HepG2 (cell line): ENCODE measurements around the gene PRM2.

Experiments
- CTCF ChIP-seq: sonication (generic); formaldehyde crosslinking; IDR thresholded peaks from 2 replicates; pipeline ENCODE4 v1.5.0; 2020; ENCODE audit warnings: mild to moderate bottlenecking, missing genetic modification reagents, moderate library complexity
- MYNN ChIP-seq: sonication (generic); formaldehyde crosslinking; IDR thresholded peaks from 2 replicates; pipeline ENCODE4 v1.4.0; 2020; ENCODE audit warnings: mild to moderate bottlenecking, low read depth, missing genetic modification reagents
- NFYB ChIP-seq: sonication (generic); formaldehyde crosslinking; IDR thresholded peaks from 2 replicates; pipeline ENCODE4 v1.4.0; 2020; ENCODE audit warnings: missing genetic modification reagents
- SIN3A ChIP-seq: IDR thresholded peaks from 2 replicates; pipeline ENCODE4 v1.6.1; 2011; ENCODE audit warnings: low read depth, mild to moderate bottlenecking, control low read depth, low read length, borderline replicate concordance
- ZNF274 ChIP-seq: sonication (generic); formaldehyde crosslinking; IDR thresholded peaks from 2 replicates; pipeline ENCODE4 v1.5.1; 2020; ENCODE audit warnings: mild to moderate bottlenecking, missing genetic modification reagents

- TF ChIP-seq ZNF274 (no peak), CTCF (no peak), SIN3A (no peak), NFYB (CRISPR knock-in tag) (no peak), MYNN (CRISPR knock-in tag) (no peak)
These were observed 765 bp upstream of the PRM2 start for GRCh38 chr16:11276896-11277593.
